ENCODE results near the gene BARX2. TPM values are rescaled to one million over a fixed set of nuclear protein-coding genes. Genes with fewer than 3 reads are reported as not detected.

Gene BARX2
- total RNA-seq, 1 experiment from 2014 or later, result not detected

DNA sequence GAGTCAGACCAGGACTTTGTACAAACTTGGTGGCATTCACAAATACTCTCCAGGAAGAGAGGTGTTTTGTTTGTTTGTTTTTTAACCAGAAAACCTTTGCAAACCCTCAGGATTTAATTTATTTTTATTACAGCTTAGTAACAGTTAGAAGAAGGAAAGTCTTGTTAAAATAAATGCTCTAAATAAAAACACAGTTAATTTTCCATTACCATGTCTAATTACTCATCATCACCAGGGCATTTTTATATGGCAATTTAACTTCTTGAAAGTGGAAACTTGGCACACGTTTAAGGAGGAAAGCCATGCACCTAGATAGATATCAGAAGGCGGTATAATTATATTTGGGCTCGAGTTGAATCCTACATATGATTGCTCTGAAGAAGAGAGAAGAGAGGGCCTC, 7.4 kb downstream of the BARX2 start:
- H3K36me3 ChIP-seq (replicated peaks; ENCODE audit: control insufficient read depth, insufficient read depth, low read length), result no peaks in the 10 kb centered on the region
- DNase-seq, result no peak
- no peaks in the 10 kb centered on the region for H3K27me3 ChIP-seq (ENCODE audit: control insufficient read depth, insufficient read depth, low read length)
- H3K4me3 ChIP-seq (ENCODE audit: insufficient read depth, low read depth, low read length), result no peak overlapping the region

DNA sequence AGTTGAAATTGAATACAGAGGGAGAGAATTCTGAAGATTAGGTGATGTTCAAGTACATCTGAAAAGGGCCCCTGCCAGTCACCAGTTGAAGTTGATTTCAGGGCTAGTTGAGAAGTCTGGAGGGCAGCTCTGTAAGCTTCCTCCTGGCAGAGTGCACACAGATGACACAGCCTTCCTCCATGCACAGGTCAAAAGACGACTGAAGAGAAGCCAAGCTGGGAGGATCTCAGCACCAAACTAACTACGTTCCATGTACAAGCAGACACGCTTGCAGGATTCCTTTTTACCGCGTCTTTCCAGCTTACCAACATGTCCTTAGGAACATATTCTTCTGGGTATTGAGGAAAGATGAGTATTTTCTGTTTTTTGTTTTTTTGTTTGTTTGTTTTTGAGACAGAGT, 7.9 kb downstream of the BARX2 start:
- no peaks in the 10 kb centered on the region for H3K36me3 ChIP-seq (replicated peaks; ENCODE audit: control insufficient read depth, insufficient read depth, low read length)
- no peak overlapping the region for H3K4me3 ChIP-seq (ENCODE audit: insufficient read depth, low read depth, low read length)
- no peaks in the 10 kb centered on the region for H3K27me3 ChIP-seq (ENCODE audit: control insufficient read depth, insufficient read depth, low read length)
- DNase-seq, result no peak

DNA sequence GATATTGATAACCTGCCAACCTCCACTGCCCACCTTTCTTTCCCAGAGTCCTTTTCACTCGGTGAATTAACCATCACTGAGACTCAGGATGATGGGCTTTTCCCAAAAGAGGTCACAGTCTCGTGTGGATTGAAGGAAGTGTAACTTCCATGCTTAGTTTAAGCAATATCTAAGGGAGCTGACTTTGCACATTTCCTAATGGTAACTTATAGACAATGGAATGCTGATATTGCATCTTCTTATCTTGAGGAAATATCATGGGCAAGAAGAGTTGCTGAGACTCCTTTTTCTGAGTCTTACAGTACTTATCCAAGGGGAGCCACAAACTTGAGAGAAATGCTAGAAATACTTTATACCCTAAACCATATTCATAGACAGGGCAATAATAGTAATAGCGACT, 8.8 kb downstream of the BARX2 start:
- Histone ChIP-seq H3K4me3 (ENCODE audit: insufficient read depth, low read depth, low read length) (no peak overlapping the region), H3K27me3 (ENCODE audit: control insufficient read depth, insufficient read depth, low read length) (no peaks in the 10 kb centered on the region), H3K36me3 (replicated peaks; ENCODE audit: control insufficient read depth, insufficient read depth, low read length) (no peaks in the 10 kb centered on the region)
- DNase-seq, result no peak

DNA sequence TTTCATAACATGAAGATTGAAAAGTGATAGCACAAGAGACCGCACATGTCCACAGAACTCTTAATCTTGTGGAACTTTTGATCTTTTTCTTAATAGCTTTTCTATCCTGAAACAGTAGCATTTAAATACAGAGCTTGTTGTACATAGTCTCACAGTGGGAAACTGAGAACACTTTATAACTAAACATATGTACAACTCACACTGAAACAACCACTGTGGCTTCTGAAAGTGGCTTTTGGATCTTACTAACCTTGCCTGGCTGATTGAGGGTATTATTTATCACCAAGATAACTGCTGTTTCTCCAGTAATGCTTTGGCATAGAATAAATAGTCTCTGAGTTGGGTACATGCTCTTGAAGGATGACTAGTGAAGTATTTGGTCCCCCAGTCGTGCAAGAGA, 10.2 kb downstream of the BARX2 start:
- no peak for DNase-seq
- H3K4me3 ChIP-seq (ENCODE audit: insufficient read depth, low read depth, low read length), result no peak overlapping the region
- no peaks in the 10 kb centered on the region for H3K36me3 ChIP-seq (replicated peaks; ENCODE audit: control insufficient read depth, insufficient read depth, low read length)
- no peaks in the 10 kb centered on the region for H3K27me3 ChIP-seq (ENCODE audit: control insufficient read depth, insufficient read depth, low read length)

DNA sequence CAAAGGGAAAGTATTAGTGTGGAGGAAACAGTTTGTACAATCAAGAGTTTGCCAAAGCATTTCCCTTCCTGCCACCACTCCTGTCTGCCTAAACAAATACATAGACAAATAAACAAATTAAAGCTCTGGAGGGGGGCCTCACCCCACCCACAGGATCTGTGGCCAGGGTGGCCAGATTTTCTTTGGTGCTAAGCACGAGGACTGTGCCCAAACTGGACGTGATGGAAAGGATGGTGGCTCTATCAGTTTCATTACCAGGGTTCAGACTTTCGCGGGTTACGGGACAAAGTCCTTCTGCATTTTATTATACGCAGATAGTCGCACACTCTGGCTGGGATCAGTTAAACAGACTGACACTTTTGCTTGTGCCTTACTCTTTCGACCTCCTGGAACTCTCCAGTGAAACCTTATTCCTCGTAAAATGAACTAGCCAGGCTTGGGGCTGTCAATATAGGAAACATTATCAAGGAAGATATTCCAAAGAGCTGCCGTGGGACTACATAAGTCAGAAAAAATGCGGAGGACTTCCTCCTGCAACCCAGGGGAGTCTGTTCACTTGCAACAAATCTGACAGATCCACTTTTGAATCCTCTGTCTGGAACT, 11.2 kb downstream of the BARX2 start:
- no peak for DNase-seq
- H3K4me3 ChIP-seq (ENCODE audit: insufficient read depth, low read depth, low read length), result no peak overlapping the region
- H3K36me3 ChIP-seq (replicated peaks; ENCODE audit: control insufficient read depth, insufficient read depth, low read length), result no peaks in the 10 kb centered on the region
- no peaks in the 10 kb centered on the region for H3K27me3 ChIP-seq (ENCODE audit: control insufficient read depth, insufficient read depth, low read length)

DNA sequence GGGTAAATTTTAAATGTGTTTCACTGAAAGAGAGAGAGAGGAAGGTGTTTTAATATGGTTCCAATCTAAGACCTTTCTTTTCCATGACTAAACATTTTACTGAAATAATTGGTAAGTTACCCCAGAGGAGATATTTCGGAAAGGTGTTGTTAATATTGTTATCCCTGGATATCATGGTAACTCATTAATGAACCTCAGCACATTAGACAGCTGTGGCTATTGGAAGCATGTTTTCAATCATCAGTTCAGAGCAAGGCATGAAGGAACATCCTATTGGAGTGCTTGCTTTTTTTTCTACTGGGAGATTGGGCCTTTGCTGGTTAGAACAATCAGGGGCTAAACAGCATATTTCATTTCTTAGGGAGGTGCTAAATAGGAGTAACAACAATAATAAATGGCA, 11.8 kb downstream of the BARX2 start:
- no peaks in the 10 kb centered on the region for H3K27me3 ChIP-seq (ENCODE audit: control insufficient read depth, insufficient read depth, low read length)
- DNase-seq, result no peak
- no peak overlapping the region for H3K4me3 ChIP-seq (ENCODE audit: insufficient read depth, low read depth, low read length)
- no peaks in the 10 kb centered on the region for H3K36me3 ChIP-seq (replicated peaks; ENCODE audit: control insufficient read depth, insufficient read depth, low read length)

DNA sequence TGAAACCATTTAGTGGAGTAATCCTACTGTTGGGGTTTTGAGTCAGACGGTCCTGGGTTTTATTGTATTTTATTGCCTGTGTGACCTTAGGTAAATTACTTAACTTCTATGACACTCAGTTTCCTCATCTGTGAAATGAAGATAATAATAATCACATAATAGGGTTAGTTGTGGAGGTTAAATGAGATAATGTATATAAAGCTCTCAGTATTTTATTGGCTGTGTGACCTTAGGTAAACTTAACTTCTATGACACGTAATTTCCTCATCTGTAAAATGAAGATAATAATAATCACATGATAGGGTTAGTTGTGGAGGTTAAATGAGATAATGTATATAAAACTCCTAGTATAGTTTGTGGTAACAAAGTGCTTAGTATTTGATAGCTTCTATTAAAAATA, 13.2 kb downstream of the BARX2 start:
- no peaks in the 10 kb centered on the region for H3K36me3 ChIP-seq (replicated peaks; ENCODE audit: control insufficient read depth, insufficient read depth, low read length)
- DNase-seq, result no peak
- H3K27me3 ChIP-seq (ENCODE audit: control insufficient read depth, insufficient read depth, low read length), result no peaks in the 10 kb centered on the region
- H3K4me3 ChIP-seq (ENCODE audit: insufficient read depth, low read depth, low read length), result no peak overlapping the region

DNA sequence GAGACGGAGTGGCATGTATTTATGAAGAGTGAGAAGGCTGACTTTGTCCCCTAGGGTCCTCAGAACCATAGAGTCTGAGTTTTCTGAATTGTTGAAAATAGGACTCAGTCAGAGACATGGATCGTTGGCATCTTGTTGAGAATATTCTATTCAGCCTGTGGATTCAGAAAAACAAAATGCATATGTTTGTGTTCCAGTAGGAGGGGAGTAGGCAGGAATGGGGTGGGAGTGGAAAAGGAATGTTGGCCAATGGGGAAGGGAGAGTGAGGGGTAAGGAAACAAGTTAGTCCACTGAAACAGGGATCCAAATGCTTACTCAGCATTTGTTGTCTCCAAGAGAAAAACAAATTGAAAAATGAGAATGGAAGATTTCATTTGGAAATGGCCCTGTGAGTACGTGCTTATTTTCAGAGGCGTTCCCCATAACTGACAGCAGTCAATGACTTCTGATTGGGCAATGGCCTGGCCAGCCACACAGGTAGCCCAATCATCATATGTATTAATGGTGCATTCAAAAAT, 14.7 kb downstream of the BARX2 start:
- Histone ChIP-seq H3K36me3 (replicated peaks; ENCODE audit: control insufficient read depth, insufficient read depth, low read length) (no peaks in the 10 kb centered on the region), H3K4me3 (ENCODE audit: insufficient read depth, low read depth, low read length) (no peak overlapping the region), H3K27me3 (ENCODE audit: control insufficient read depth, insufficient read depth, low read length) (no peaks in the 10 kb centered on the region)
- DNase-seq, result no peak

DNA sequence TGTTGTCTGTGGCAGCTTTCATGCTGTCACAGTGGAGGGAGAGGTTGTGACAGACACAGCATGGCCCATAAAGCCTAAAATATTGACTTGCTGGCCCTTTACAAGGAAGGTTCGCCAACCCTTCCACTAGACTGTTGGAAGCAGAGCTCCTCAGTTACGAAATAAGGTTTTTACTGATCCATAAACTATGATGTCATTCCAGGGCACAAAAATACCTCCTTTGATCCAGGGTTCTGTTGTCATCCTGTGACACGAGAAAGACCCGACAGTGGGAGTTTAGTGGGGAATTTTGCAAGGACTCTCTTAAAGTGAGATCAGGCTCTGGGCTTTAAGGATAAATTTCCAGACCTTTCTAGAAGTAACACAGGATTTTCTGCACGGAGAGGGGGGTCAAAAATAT, 15.7 kb downstream of the BARX2 start:
- Histone ChIP-seq H3K4me3 (ENCODE audit: insufficient read depth, low read depth, low read length) (no peak overlapping the region), H3K36me3 (replicated peaks; ENCODE audit: control insufficient read depth, insufficient read depth, low read length) (no peaks in the 10 kb centered on the region), H3K27me3 (ENCODE audit: control insufficient read depth, insufficient read depth, low read length) (no peaks in the 10 kb centered on the region)
- no peak for DNase-seq

DNA sequence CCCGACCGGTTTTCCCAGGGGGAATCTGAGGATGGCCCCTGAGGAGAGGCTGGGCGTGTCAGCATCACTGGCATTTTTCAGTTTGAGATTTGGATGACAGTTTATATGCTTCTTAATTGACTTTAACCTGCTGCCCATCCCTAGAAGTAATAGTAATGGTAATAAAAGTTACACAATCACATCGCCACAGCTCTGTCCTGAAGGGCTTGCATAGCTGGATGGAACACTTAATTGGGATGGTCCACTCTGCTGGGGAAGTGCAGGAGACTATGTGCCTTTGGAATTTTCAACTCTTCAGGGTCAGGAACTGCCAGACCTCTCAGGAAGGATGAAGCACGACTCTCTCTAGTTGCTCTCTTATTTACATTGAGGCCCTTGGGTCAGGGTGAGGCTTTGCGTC, 16.2 kb downstream of the BARX2 start:
- Histone ChIP-seq H3K36me3 (replicated peaks; ENCODE audit: control insufficient read depth, insufficient read depth, low read length) (no peaks in the 10 kb centered on the region), H3K4me3 (ENCODE audit: insufficient read depth, low read depth, low read length) (no peak overlapping the region), H3K27me3 (ENCODE audit: control insufficient read depth, insufficient read depth, low read length) (no peaks in the 10 kb centered on the region)
- DNase-seq, result no peak

DNA sequence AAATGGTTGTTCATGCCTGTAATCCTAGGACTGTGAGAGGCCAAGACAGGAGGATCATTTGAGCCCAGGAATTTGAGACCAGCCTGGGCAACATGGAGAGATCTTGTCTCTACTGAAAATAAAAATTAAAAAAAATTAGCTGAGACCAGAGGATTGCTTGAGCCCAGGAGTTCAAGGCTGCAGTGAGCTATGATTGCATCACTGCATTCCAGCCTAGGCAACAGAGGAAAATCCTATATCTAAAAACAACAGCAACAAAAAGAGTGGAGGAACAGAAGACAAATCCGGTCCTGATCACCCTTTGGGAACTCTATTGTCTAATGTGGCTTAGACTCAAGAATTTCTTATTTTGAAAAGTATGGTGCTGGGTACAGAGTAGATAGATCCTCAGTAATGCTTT, 17.3 kb downstream of the BARX2 start:
- no peaks in the 10 kb centered on the region for H3K27me3 ChIP-seq (ENCODE audit: control insufficient read depth, insufficient read depth, low read length)
- no peak overlapping the region for H3K4me3 ChIP-seq (ENCODE audit: insufficient read depth, low read depth, low read length)
- no peaks in the 10 kb centered on the region for H3K36me3 ChIP-seq (replicated peaks; ENCODE audit: control insufficient read depth, insufficient read depth, low read length)
- no peak for DNase-seq

DNA sequence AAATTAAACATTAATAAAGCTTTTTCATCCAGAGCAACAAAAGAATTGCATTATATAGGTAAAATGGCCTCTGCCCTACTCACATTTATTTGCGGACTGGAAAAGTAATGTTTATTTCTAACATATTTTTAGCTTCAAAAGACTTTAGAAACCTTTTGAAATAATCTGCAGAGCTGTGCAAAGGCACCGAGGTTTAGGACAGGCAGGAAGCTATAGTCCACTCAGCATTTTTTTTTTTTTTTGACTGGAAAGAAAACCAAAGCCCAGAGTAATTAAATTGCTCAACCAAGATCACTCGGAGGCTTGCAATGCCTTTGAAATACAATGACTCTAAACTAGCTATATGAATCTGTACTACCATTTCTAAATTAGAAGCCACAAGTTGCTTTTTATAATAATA, 19.1 kb downstream of the BARX2 start:
- DNase-seq, result no peak
- Histone ChIP-seq H3K36me3 (replicated peaks; ENCODE audit: control insufficient read depth, insufficient read depth, low read length) (no peaks in the 10 kb centered on the region), H3K4me3 (ENCODE audit: insufficient read depth, low read depth, low read length) (no peak overlapping the region), H3K27me3 (ENCODE audit: control insufficient read depth, insufficient read depth, low read length) (no peaks in the 10 kb centered on the region)

DNA sequence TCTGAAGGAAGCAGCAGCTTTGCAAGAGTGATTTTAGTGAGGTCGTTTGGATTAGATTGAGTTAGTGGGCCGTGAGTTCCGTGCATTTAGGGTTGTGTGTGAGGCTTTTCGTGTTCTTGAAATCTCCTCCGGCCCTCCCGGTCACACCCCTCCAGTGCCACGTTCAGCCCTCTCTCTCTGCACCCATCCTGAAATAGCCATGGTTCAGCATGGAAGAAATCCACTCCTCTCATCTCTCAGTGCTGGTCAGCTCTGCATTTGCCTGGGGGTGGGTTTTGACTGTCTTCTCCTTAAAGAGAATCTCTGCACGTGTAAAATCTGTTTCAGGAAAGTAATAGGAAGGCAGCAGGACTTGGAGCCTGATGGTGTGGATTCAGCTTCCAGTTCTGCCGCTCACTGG, 19.8 kb downstream of the BARX2 start:
- H3K4me3 ChIP-seq (ENCODE audit: insufficient read depth, low read depth, low read length), result no peak overlapping the region
- no peaks in the 10 kb centered on the region for H3K27me3 ChIP-seq (ENCODE audit: control insufficient read depth, insufficient read depth, low read length)
- no peaks in the 10 kb centered on the region for H3K36me3 ChIP-seq (replicated peaks; ENCODE audit: control insufficient read depth, insufficient read depth, low read length)
- DNase-seq, result no peak

DNA sequence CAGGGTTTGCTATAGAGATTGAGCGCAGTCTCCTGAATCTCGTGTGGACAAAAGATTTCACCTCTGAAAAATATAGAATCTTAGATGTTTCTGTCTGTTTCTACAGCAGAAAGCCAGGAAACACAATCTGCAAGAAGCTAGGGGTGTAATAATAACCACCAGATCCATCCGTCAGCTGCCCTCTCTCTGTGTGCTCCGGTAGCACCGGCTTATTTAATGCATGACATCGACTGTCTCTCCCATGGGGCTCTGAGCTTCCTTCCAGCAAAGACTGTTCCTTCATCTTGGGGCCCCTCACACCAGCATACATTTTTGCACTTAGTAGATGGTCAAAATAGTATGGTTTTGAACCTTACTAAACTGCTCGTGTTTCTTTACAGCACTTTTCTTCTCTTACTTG, 20.2 kb downstream of the BARX2 start:
- H3K27me3 ChIP-seq (ENCODE audit: control insufficient read depth, insufficient read depth, low read length), result no peaks in the 10 kb centered on the region
- no peak for DNase-seq
- no peaks in the 10 kb centered on the region for H3K36me3 ChIP-seq (replicated peaks; ENCODE audit: control insufficient read depth, insufficient read depth, low read length)
- no peak overlapping the region for H3K4me3 ChIP-seq (ENCODE audit: insufficient read depth, low read depth, low read length)

DNA sequence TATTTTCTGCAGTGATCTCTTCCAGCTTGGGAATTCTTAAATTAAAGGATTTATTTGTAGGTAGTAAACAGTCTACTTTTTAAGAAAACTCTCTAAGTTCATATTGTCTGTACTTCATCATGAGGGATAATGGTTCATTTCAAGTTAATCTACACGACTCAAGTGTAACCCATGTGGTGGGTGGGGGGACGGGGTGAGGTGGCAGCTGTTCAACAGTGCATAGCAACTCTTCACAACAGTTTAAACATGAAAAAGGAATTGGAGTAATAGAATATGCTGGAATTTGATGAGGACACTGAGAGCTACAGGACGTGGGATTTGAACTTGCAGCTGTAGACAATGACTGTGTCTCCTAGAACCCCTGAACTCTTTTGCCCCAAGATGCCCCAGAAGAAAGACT, 20.8 kb downstream of the BARX2 start:
- DNase-seq, result no peak
- no peaks in the 10 kb centered on the region for H3K36me3 ChIP-seq (replicated peaks; ENCODE audit: control insufficient read depth, insufficient read depth, low read length)
- H3K4me3 ChIP-seq (ENCODE audit: insufficient read depth, low read depth, low read length), result no peak overlapping the region
- H3K27me3 ChIP-seq (ENCODE audit: control insufficient read depth, insufficient read depth, low read length), result no peaks in the 10 kb centered on the region
